ENCODE results near the gene MAP2K1.
"Not testable (repeated sequence)": the region's sequence is repeated elsewhere in the genome, so short reads cannot be mapped to it uniquely, and the experiment has no call there.

Gene MAP2K1

GRCh38 chr15:66386204-66387123, at the start of gene MAP2K1:
Gene MAP2K1, plus strand, starts transcription at chr15:66386912. Its CDS starts 436 bp downstream, at chr15:66387348.
- POLR2A ChIA-PET, result interaction anchor here (0.6 to 3.6 kb wide), 4 partner anchors 9 to 111 kb away, joined by 3 to 17 read pairs (median 4); partner anchors contain the start of gene SNAPC5
- CTCF ChIA-PET, result interaction anchor here (0.7 to 7.4 kb wide), 22 partner anchors 9 to 112 kb away, joined by 3 to 94 read pairs (median 4); partner anchors contain the start of genes SNAPC5 and TIPIN
- TF ChIP-seq CTCF (IDR thresholded peaks at IDR 0.05; ENCODE audit: control extremely low read depth, extremely low read depth, low read depth, missing control alignments), result peak; percentile 75
- DNase-seq (ENCODE audit: extremely low spot score), result peak; percentile 96

GRCh38 chr15:66348530-66348929, 38.2 kb upstream of the MAP2K1 start:
- DNase-seq (ENCODE audit: extremely low spot score), result not testable (repeated sequence)
- POLR2A ChIA-PET, result interaction anchor here (0.6 kb wide), 1 partner anchor 192 kb away, joined by 5 read pairs; no protein-coding TSS in a partner anchor
- CTCF ChIA-PET, result interaction anchor here (1.0 kb wide), 1 partner anchor 15 kb away, joined by 3 read pairs; no protein-coding TSS in a partner anchor

- no peak for TF ChIP-seq CTCF (IDR thresholded peaks at IDR 0.05; ENCODE audit: control extremely low read depth, extremely low read depth, low read depth, missing control alignments)
- no peak for DNase-seq (ENCODE audit: extremely low spot score)
- POLR2A ChIA-PET, result interaction anchor here (1.0 kb wide), 1 partner anchor 18 kb away, joined by 3 read pairs; no protein-coding TSS in a partner anchor
- CTCF ChIA-PET, result interaction anchor here (1.0 to 4.1 kb wide), 2 partner anchors 29 to 142 kb away, joined by 3 to 18 read pairs; partner anchors contain the start of gene SNAPC5
Observed at GRCh38 chr15:66356077-66356358, 30.7 kb upstream of the MAP2K1 start.

- peak; percentile 97 for DNase-seq (ENCODE audit: extremely low spot score)
- ChIA-PET CTCF (interaction anchor here (1.0 to 4.1 kb wide), 3 partner anchors 28 to 142 kb away, joined by 3 to 18 read pairs (median 5); partner anchors contain the start of genes MAP2K1 and SNAPC5), POLR2A (interaction anchor here (1.0 kb wide), 1 partner anchor 17 kb away, joined by 3 read pairs; no protein-coding TSS in a partner anchor)
- TF ChIP-seq CTCF (IDR thresholded peaks at IDR 0.05; ENCODE audit: control extremely low read depth, extremely low read depth, low read depth, missing control alignments), result no peak
Observed at GRCh38 chr15:66356359-66357236, 30.1 kb upstream of the MAP2K1 start, which contains the start of gene TIPIN. Gene TIPIN, minus strand, starts transcription at chr15:66356685. Its CDS starts 3,738 bp downstream, at chr15:66352947.

GRCh38 chr15:66359740-66360139, 27.0 kb upstream of the MAP2K1 start:
- DNase-seq (ENCODE audit: extremely low spot score), result peak; percentile 34
- POLR2A ChIA-PET, result no interaction called here
- no peak for TF ChIP-seq CTCF (IDR thresholded peaks at IDR 0.05; ENCODE audit: control extremely low read depth, extremely low read depth, low read depth, missing control alignments)
- CTCF ChIA-PET, result no interaction called here

- POLR2A ChIA-PET; DNase-seq (ENCODE audit: extremely low spot score): not testable (repeated sequence)
- CTCF ChIA-PET, result interaction anchor here (1.7 kb wide), 1 partner anchor 26 kb away, joined by 3 read pairs; no protein-coding TSS in a partner anchor
Observed at GRCh38 chr15:66361745-66362460, 24.8 kb upstream of the MAP2K1 start.

- ChIA-PET CTCF (no interaction called here), POLR2A (no interaction called here)
- DNase-seq (ENCODE audit: extremely low spot score), result no peak
- TF ChIP-seq CTCF (IDR thresholded peaks at IDR 0.05; ENCODE audit: control extremely low read depth, extremely low read depth, low read depth, missing control alignments), result no peak
Observed at GRCh38 chr15:66362776-66363175, 23.9 kb upstream of the MAP2K1 start.
